Astrocyte of the cerebellum (primary cell): ENCODE results near the gene SEMA5B.

Experiments used
- DNase-seq: peaks from one replicate; pipeline ENCODE4 v3.0.0-alpha.2; 2011; ENCODE audit warnings: low read depth
- H3K4me3 ChIP-seq: 2 replicates; pipeline ENCODE4 v1.5.1; 2011; ENCODE audit warnings: mild to moderate bottlenecking, low read depth, low read length, moderate library complexity
- CTCF ChIP-seq: IDR thresholded peaks from 2 replicates; pipeline ENCODE4 v1.5.1; 2012; ENCODE audit warnings: low read length, low read depth, moderate library complexity, mild to moderate bottlenecking; ENCODE audit errors: missing control alignments
- in situ Hi-C: cut with HindIII; loops from 2 replicates; pipeline ENCODE4 v1.10.0; 2017; ENCODE audit warnings: low sequenced_read_pairs

SEMA5B gene

GRCh38 chr3:122923611-122924010 lies 104.0 kb downstream of the SEMA5B start:
- in situ Hi-C loops = no loop called here
- H3K4me3 ChIP-seq = no peak overlapping the region
- no peak for TF ChIP-seq CTCF
- DNase-seq = no peak

DNA sequence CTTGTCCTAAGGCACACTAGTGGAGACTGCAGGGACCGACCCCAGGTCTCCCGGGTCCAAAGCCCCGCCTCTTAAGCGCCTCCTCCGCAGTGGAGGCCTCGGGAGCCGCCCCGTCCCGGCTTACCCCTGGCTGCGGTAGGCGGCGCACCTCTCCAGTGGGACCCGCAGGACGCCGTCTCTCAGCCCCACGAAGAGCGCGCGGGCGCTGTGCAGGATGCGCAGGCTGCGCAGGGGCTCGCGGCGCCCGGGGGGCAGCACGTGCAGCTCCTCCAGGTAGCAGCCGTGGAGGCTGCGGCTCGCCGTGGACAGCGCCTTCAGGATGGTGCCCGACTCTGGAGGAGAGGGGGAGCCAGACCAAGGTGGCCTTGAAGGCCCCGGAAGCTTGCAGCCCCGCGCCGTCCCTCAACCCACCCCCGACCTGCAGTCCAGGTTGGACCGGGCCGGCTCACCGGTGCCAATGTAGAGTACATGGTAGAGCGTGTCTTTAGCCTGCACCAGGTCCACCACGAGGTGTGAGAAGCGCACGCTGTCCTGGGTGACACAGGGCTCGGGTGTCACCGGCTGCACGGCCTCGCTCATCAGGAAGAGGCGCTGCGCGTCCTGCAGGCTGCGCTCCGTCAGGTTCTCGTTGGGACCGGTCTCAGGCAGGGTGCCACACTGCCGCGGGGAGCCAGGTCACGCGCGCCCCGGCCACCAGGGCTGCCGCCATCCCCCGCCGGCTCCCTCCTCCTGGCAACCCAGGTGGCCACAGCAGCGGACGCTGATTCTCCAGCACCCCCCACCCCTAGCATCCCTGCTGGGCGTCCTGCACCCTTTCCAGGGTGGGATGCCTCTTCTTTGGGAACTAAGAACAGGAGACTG lies 105.5 kb downstream of the SEMA5B start:
- H3K4me3 ChIP-seq = no peak overlapping the region
- in situ Hi-C loops = no loop called here
- TF ChIP-seq CTCF = no peak
- no peak for DNase-seq

GRCh38 chr3:122920986-122921385 lies 106.6 kb downstream of the SEMA5B start:
- in situ Hi-C loops = no loop called here
- TF ChIP-seq CTCF = no peak
- no peak overlapping the region for H3K4me3 ChIP-seq
- no peak for DNase-seq

- TF ChIP-seq CTCF = no peak
- H3K4me3 ChIP-seq = no peak overlapping the region
- in situ Hi-C loops = no loop called here
- no peak for DNase-seq
Measured at GRCh38 chr3:122919291-122919610, 108.3 kb downstream of the SEMA5B start.

DNA sequence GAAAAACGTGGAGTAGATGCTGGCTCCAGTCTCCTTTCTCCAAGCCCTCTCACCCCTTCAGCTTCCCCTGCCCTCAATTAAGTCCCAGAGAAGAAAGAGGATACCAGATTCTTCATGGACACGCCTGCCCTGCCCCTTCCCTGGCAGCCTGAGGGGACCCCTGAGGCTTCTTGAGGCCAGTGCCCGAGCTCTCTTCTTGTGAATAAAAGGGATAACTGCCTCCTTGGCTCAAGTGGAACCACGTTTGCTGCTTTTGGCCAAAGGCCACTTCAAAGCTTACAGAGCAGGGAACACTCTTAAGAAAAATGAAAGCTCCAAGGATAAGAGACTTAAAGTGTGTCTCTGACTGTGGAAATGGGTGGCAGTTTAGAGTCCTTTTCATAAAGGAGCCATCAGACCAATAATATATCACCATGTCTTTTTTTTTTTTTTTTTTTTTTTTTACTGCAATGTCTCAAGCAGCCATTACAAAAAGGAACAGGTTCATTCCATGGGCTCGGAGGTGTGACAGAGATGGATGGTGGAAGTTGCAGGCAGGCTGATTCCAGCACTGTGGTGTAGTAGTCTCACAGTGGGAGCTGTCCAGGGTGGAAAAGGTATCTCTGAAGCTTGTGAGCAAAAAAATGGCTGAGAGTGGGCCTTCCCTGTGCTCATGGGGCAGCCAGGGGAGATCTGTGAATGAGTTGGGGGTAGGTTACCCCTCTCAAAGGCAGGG lies 108.8 kb downstream of the SEMA5B start:
- TF ChIP-seq CTCF = no peak
- no peak for DNase-seq
- no peak overlapping the region for H3K4me3 ChIP-seq
- in situ Hi-C loops = no loop called here

DNA sequence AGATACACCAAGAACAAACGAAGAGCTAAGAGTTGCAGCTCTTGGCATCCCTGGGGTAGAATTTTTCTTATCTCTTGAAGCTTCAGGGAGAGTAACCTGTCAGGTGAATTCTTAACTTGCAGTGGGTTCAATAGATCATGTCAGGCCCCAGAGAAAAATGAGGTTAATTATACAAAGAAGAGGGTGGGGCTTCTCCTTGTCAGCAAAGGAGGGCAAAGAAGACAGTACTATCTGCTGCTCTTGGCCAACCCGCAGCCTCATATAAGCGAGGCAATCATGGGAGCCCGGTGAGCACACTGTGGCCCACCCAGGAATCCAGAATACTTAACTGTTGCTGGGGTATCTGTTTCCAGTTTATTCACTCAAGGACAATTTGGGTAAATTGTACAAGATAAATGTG lies 110.2 kb downstream of the SEMA5B start:
- TF ChIP-seq CTCF = no peak
- in situ Hi-C loops = no loop called here
- no peak for DNase-seq
- H3K4me3 ChIP-seq = no peak overlapping the region
